ENCODE results near the gene FAM120B.

Gene FAM120B

GRCh38 chr6:170269151-170269845 is 37.3 kb upstream of the FAM120B start:
- Mint-ChIP-seq H3K9me3 (no peaks in the 10 kb centered on the region), H3K27me3 (peaks cover 6% of the 10 kb centered on the region), H3K27ac (no peak overlapping the region), H3K4me1 (peaks cover 21% of the 10 kb centered on the region), H3K4me3 (no peak overlapping the region), H3K36me3 (no peaks in the 10 kb centered on the region)
- ATAC-seq, result no peak

- peaks cover 6% of the 10 kb centered on the region for H3K27me3 Mint-ChIP-seq
Observed at GRCh38 chr6:170269846-170270541, 36.6 kb upstream of the FAM120B start.

GRCh38 chr6:170270984-170271593 is 35.5 kb upstream of the FAM120B start:
- Mint-ChIP-seq H3K27ac (peak overlapping the region; percentile 89), H3K36me3 (no peaks in the 10 kb centered on the region), H3K27me3 (no peaks in the 10 kb centered on the region), H3K9me3 (no peaks in the 10 kb centered on the region), H3K4me3 (peak overlapping the region; percentile 83), H3K4me1 (peaks cover 21% of the 10 kb centered on the region)
- no peak for ATAC-seq

More at GRCh38 chr6:170269846-170270541, 36.6 kb upstream of the FAM120B start:
- Mint-ChIP-seq H3K9me3 (no peaks in the 10 kb centered on the region), H3K4me1 (peaks cover 21% of the 10 kb centered on the region), H3K36me3 (no peaks in the 10 kb centered on the region), H3K4me3 (no peak overlapping the region), H3K27ac (no peak overlapping the region)
- no peak for ATAC-seq

GRCh38 chr6:170271771-170272314 is 34.7 kb upstream of the FAM120B start:
- peak overlapping the region; percentile 89 for H3K27ac Mint-ChIP-seq
- H3K36me3 Mint-ChIP-seq, result no peaks in the 10 kb centered on the region
- no peaks in the 10 kb centered on the region for H3K27me3 Mint-ChIP-seq
- ATAC-seq, result peak; percentile 91
- peaks cover 21% of the 10 kb centered on the region for H3K4me1 Mint-ChIP-seq
- H3K4me3 Mint-ChIP-seq, result peak overlapping the region; percentile 83
- no peaks in the 10 kb centered on the region for H3K9me3 Mint-ChIP-seq

GRCh38 chr6:170272341-170273065 is 34.1 kb upstream of the FAM120B start:
- H3K27me3 Mint-ChIP-seq, result no peaks in the 10 kb centered on the region
- H3K27ac Mint-ChIP-seq, result peak overlapping the region; percentile 89
- peaks cover 21% of the 10 kb centered on the region for H3K4me1 Mint-ChIP-seq

GRCh38 chr6:170273191-170273590 is 33.4 kb upstream of the FAM120B start:
- H3K27ac Mint-ChIP-seq, result no peak overlapping the region
- H3K4me1 Mint-ChIP-seq, result peaks cover 21% of the 10 kb centered on the region
- no peaks in the 10 kb centered on the region for H3K36me3 Mint-ChIP-seq
- no peak overlapping the region for H3K4me3 Mint-ChIP-seq
- H3K27me3 Mint-ChIP-seq, result no peaks in the 10 kb centered on the region
- no peak for ATAC-seq
- H3K9me3 Mint-ChIP-seq, result no peaks in the 10 kb centered on the region

More at GRCh38 chr6:170272341-170273065, 34.1 kb upstream of the FAM120B start:
- Mint-ChIP-seq H3K9me3 (no peaks in the 10 kb centered on the region), H3K4me3 (peak overlapping the region; percentile 83), H3K36me3 (no peaks in the 10 kb centered on the region)
- no peak for ATAC-seq

GRCh38 chr6:170273681-170274080 is 32.9 kb upstream of the FAM120B start:
- ATAC-seq, result no peak
- Mint-ChIP-seq H3K4me3 (no peak overlapping the region), H3K27ac (no peak overlapping the region)

GRCh38 chr6:170274713-170275560 is 31.6 kb upstream of the FAM120B start:
- H3K27me3 Mint-ChIP-seq, result peaks cover 4% of the 10 kb centered on the region

More at GRCh38 chr6:170273681-170274080, 32.9 kb upstream of the FAM120B start:
- Mint-ChIP-seq H3K27me3 (no peaks in the 10 kb centered on the region), H3K9me3 (no peaks in the 10 kb centered on the region), H3K36me3 (no peaks in the 10 kb centered on the region), H3K4me1 (peaks cover 21% of the 10 kb centered on the region)

GRCh38 chr6:170276369-170277057 is 30.0 kb upstream of the FAM120B start:
- Mint-ChIP-seq H3K36me3 (no peaks in the 10 kb centered on the region), H3K27me3 (peaks cover 8% of the 10 kb centered on the region), H3K27ac (no peak overlapping the region), H3K4me1 (peaks cover 19% of the 10 kb centered on the region), H3K4me3 (no peak overlapping the region), H3K9me3 (no peaks in the 10 kb centered on the region)
- no peak for ATAC-seq

More at GRCh38 chr6:170274713-170275560, 31.6 kb upstream of the FAM120B start:
- H3K4me3 Mint-ChIP-seq, result no peak overlapping the region
- H3K27ac Mint-ChIP-seq, result no peak overlapping the region
- no peaks in the 10 kb centered on the region for H3K36me3 Mint-ChIP-seq
- ATAC-seq, result no peak
- H3K4me1 Mint-ChIP-seq, result peaks cover 24% of the 10 kb centered on the region
- H3K9me3 Mint-ChIP-seq, result no peaks in the 10 kb centered on the region

- no peaks in the 10 kb centered on the region for H3K36me3 Mint-ChIP-seq
- peaks cover 5% of the 10 kb centered on the region for H3K4me1 Mint-ChIP-seq
- peaks cover 8% of the 10 kb centered on the region for H3K27me3 Mint-ChIP-seq
- H3K4me3 Mint-ChIP-seq, result no peak overlapping the region
- no peaks in the 10 kb centered on the region for H3K9me3 Mint-ChIP-seq
- ATAC-seq, result no peak
- no peak overlapping the region for H3K27ac Mint-ChIP-seq
Observed at GRCh38 chr6:170277893-170278742, 28.4 kb upstream of the FAM120B start.

- H3K27ac Mint-ChIP-seq, result no peak overlapping the region
- H3K4me1 Mint-ChIP-seq, result peaks cover 5% of the 10 kb centered on the region
- H3K27me3 Mint-ChIP-seq, result peaks cover 8% of the 10 kb centered on the region
- no peaks in the 10 kb centered on the region for H3K9me3 Mint-ChIP-seq
- no peaks in the 10 kb centered on the region for H3K36me3 Mint-ChIP-seq
- ATAC-seq, result no peak
- no peak overlapping the region for H3K4me3 Mint-ChIP-seq
Observed at GRCh38 chr6:170278743-170279094, 27.8 kb upstream of the FAM120B start.

- H3K27ac Mint-ChIP-seq, result no peak overlapping the region
- ATAC-seq, result no peak
- no peak overlapping the region for H3K4me3 Mint-ChIP-seq
- peaks cover 5% of the 10 kb centered on the region for H3K4me1 Mint-ChIP-seq
- H3K9me3 Mint-ChIP-seq, result no peaks in the 10 kb centered on the region
- peaks cover 8% of the 10 kb centered on the region for H3K27me3 Mint-ChIP-seq
- H3K36me3 Mint-ChIP-seq, result no peaks in the 10 kb centered on the region
Observed at GRCh38 chr6:170279426-170279825, 27.1 kb upstream of the FAM120B start.

Data from stimulated activated memory B cell treated with anti-CD40 and anti-IgM and Interleukin-4, amounts not matched to agents 10 μg/mL and 1 μg/mL and 100 μg/mL, for 72 hours (primary cell).